HG03521 (cell line): Measurements from ENCODE around the gene TK1.

Source experiments
- ATAC-seq: cut with Tn5 transposase; IDR thresholded peaks from one replicate; pipeline ENCODE4 v1.9.1; 2021; ENCODE audit warnings: mild to moderate bottlenecking, moderate library complexity; ENCODE audit not compliant: unreplicated experiment

TK1 gene

GRCh38 chr17:78223061-78223460, 36.2 kb upstream of the TK1 start:
- no peak for ATAC-seq

- ATAC-seq, result no peak
These were observed 32.7 kb upstream of the TK1 start for GRCh38 chr17:78219396-78220150.

GRCh38 chr17:78214706-78215061, 27.8 kb upstream of the TK1 start:
- no peak for ATAC-seq

GRCh38 chr17:78214016-78214705, 27.3 kb upstream of the TK1 start, which contains the start of gene BIRC5:
Gene BIRC5, plus strand, starts transcription at chr17:78214253. Its CDS starts 64 bp downstream, at chr17:78214317.
- peak; percentile 94 for ATAC-seq

GRCh38 chr17:78211032-78211431, 24.2 kb upstream of the TK1 start:
- ATAC-seq, result no peak

- no peak for ATAC-seq
These were observed 23.3 kb upstream of the TK1 start for GRCh38 chr17:78210111-78210510.

- no peak for ATAC-seq
These were observed 21.6 kb upstream of the TK1 start for GRCh38 chr17:78208486-78208885.

- ATAC-seq, result no peak
These were observed 19.4 kb upstream of the TK1 start for GRCh38 chr17:78206298-78206697.

GRCh38 chr17:78205124-78205775, 18.4 kb upstream of the TK1 start:
- no peak for ATAC-seq

GRCh38 chr17:78204387-78205123, 17.7 kb upstream of the TK1 start:
- ATAC-seq, result no peak

- ATAC-seq, result no peak
These were observed 15.8 kb upstream of the TK1 start for GRCh38 chr17:78202666-78203065.

GRCh38 chr17:78200451-78200850, 13.6 kb upstream of the TK1 start:
- no peak for ATAC-seq

GRCh38 chr17:78197147-78197832, 10.4 kb upstream of the TK1 start:
- ATAC-seq, result no peak

GRCh38 chr17:78196716-78197115, 9.9 kb upstream of the TK1 start:
- no peak for ATAC-seq

- ATAC-seq, result no peak
These were observed 716 bp downstream of the TK1 start for GRCh38 chr17:78185981-78186691.

- ATAC-seq, result no peak
These were observed 2.0 kb downstream of the TK1 start for GRCh38 chr17:78184868-78185267.

GRCh38 chr17:78184351-78184750, 2.5 kb downstream of the TK1 start:
- ATAC-seq, result no peak

GRCh38 chr17:78183916-78184315, 2.9 kb downstream of the TK1 start:
- no peak for ATAC-seq

GRCh38 chr17:78182504-78182903, 4.3 kb downstream of the TK1 start:
- no peak for ATAC-seq

GRCh38 chr17:78180508-78180907, 6.3 kb downstream of the TK1 start:
- no peak for ATAC-seq
